Measurements from ENCODE around the gene ANKRD44.

The ANKRD44 gene

DNA sequence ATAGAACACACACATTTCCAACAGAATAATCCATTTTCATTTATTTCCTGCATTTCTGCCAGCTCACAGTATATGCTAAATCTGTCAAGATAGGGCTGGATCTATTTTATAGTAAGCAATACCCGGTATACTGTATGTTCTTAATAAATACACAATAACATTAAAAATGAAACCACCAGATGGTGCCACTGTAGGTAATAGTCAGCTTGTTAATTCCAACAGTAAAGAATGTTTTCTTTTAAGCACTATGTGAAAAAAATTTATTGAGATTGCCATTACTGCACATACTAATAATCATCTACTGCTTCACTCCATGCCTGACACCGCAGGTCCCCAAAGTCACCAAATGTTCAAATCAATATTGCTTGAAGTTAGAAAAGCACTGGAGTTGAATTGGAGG, 252.6 kb downstream of the ANKRD44 start:
- DNase-seq: no peak
- no peaks in the 10 kb centered on the region for H3K36me3 ChIP-seq (replicated peaks)
- TF ChIP-seq CTCF (IDR thresholded peaks at IDR 0.05; ENCODE audit: low read depth, low read length, missing control alignments): no peak
- no peak overlapping the region for H3K4me3 ChIP-seq (ENCODE audit: low read depth, low read length)
- in situ Hi-C loops (cut with HindIII; ENCODE audit: low pct_ligation_motif_present, low sequenced_read_pairs): no loop called here
- no peaks in the 10 kb centered on the region for H3K27me3 ChIP-seq (replicated peaks)
- H3K27ac ChIP-seq: no peak overlapping the region

DNA sequence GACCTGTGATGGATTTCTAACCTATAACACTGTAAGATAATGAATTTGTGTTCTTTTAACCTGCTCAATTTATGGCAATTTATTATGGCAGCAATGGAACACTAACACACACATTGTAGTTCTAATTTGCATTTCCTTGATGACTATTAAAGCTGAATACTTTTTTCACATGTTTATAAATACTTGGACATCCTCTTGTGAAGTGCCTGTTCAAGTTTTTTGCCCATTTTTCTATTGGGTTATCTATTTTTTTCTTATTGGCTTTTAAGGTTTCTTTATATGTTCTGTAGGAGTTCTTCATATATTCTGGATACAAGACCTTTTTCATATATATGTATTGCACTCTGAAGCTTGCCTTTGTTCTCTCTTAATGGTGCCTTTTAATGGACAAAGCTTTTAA, 255.5 kb downstream of the ANKRD44 start:
- in situ Hi-C loops (cut with HindIII; ENCODE audit: low pct_ligation_motif_present, low sequenced_read_pairs): no loop called here
- H3K27me3 ChIP-seq (replicated peaks): no peaks in the 10 kb centered on the region
- H3K36me3 ChIP-seq (replicated peaks): no peaks in the 10 kb centered on the region
- H3K27ac ChIP-seq: no peak overlapping the region
- H3K4me3 ChIP-seq (ENCODE audit: low read depth, low read length): no peak overlapping the region
- no peak for DNase-seq
- no peak for TF ChIP-seq CTCF (IDR thresholded peaks at IDR 0.05; ENCODE audit: low read depth, low read length, missing control alignments)

DNA sequence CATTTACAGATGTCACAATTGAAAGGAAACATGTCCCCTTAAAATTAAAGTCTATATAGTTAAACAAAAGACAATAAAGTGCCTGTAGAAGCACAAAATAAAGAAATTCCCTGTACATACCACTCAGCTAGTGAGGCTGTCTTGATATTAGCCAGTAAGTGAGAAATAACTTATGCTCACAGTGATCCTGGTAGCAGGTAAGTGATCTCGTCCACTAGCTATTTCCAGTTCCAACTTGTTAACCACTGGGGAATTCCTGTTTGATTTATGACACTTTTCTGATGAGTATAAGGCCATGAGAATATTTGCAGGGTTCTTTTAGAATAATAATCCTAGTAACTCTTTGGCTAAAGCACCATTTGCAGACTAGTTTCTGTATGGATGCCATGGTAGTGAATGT, 256.1 kb downstream of the ANKRD44 start:
- Histone ChIP-seq H3K27me3 (replicated peaks) (no peaks in the 10 kb centered on the region), H3K27ac (no peak overlapping the region), H3K36me3 (replicated peaks) (no peaks in the 10 kb centered on the region), H3K4me3 (ENCODE audit: low read depth, low read length) (no peak overlapping the region)
- no peak for TF ChIP-seq CTCF (IDR thresholded peaks at IDR 0.05; ENCODE audit: low read depth, low read length, missing control alignments)
- in situ Hi-C loops (cut with HindIII; ENCODE audit: low pct_ligation_motif_present, low sequenced_read_pairs): no loop called here
- no peak for DNase-seq

DNA sequence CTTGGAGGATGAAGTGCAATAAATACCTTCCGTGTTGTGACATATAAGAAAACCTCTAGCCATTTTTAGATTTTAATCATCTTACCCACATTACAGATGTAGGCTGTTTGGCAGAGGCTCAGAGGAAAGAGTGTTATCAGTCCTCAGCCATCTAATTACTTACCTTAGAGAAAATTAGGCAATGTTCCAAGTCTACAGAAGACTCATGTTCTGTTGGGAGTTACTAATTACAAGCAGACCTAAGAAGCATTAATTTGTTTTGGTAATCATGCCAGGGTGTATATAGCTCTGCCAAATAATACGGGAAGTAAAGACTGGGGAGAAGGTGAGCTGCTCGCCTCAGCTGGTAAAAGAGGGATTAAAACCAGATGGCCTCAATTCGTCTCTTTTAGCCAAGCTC, 258.2 kb downstream of the ANKRD44 start:
- H3K4me3 ChIP-seq (ENCODE audit: low read depth, low read length): no peak overlapping the region
- no peak overlapping the region for H3K27ac ChIP-seq
- no peaks in the 10 kb centered on the region for H3K27me3 ChIP-seq (replicated peaks)
- DNase-seq: no peak
- H3K36me3 ChIP-seq (replicated peaks): no peaks in the 10 kb centered on the region
- no peak for TF ChIP-seq CTCF (IDR thresholded peaks at IDR 0.05; ENCODE audit: low read depth, low read length, missing control alignments)
- in situ Hi-C loops (cut with HindIII; ENCODE audit: low pct_ligation_motif_present, low sequenced_read_pairs): no loop called here

DNA sequence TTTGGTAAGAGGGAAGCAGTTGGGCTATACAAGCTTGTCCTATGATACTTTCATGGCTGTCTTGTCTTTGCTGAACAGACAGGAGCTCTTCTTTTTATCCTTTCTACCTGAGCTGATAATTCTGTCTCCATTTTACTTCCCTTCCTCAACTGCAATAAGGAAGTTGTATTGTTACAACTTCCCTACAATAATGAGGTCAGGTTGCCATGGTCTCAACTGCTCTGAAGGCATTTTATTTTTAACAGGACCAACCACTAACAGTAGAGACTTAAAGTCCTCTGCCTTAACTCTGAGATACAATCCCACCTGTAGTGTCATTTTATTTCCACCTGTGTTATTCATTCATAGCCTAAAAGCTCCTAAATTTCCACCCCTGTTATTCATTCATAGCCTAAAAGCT, 265.5 kb downstream of the ANKRD44 start:
- H3K27me3 ChIP-seq (replicated peaks): no peaks in the 10 kb centered on the region
- no peak for TF ChIP-seq CTCF (IDR thresholded peaks at IDR 0.05; ENCODE audit: low read depth, low read length, missing control alignments)
- H3K4me3 ChIP-seq (ENCODE audit: low read depth, low read length): no peak overlapping the region
- no peak for DNase-seq
- no peak overlapping the region for H3K27ac ChIP-seq
- in situ Hi-C loops (cut with HindIII; ENCODE audit: low pct_ligation_motif_present, low sequenced_read_pairs): no loop called here
- no peaks in the 10 kb centered on the region for H3K36me3 ChIP-seq (replicated peaks)

DNA sequence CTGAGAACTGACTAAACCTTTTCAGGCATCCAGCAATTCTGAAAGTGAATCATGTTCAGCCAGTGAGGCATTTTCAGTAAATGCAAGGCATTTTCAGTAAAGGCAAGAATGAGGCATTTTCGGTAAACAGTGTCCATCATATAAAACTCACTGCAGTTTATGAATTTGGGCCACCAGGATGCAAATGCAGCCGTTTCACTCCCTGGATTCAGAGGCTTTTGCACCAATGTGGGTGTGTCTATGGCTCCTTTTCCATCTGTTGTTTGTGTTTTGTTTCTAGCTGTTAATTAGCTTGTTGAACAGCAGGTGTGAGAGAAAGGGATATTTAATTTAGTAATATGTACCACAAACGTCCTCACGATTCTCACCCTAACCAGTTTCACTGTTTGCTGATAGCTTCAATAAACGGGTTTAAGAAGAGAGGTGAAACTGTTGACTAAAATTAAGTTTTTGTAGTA, 267.8 kb downstream of the ANKRD44 start:
- no peak overlapping the region for H3K4me3 ChIP-seq (ENCODE audit: low read depth, low read length)
- no peak for TF ChIP-seq CTCF (IDR thresholded peaks at IDR 0.05; ENCODE audit: low read depth, low read length, missing control alignments)
- H3K36me3 ChIP-seq (replicated peaks): no peaks in the 10 kb centered on the region
- H3K27me3 ChIP-seq (replicated peaks): no peaks in the 10 kb centered on the region
- DNase-seq: no peak
- H3K27ac ChIP-seq: no peak overlapping the region
- in situ Hi-C loops (cut with HindIII; ENCODE audit: low pct_ligation_motif_present, low sequenced_read_pairs): no loop called here

Data from brain microvascular endothelial cell (primary cell).